Smooth muscle cell of the umbilical artery (primary cell): ENCODE data around the gene ZMYND10. TPM values are rescaled to one million over a fixed set of nuclear protein-coding genes. Genes with fewer than 3 reads are reported as not detected.

Experiments used
- total RNA-seq: library from RNA; depleted of rRNA; stranded (reverse); fragments of >200 nt; gene quantifications from 2 replicates; pipeline ENCODE4 v1.2.3, GENCODE V29; 2014

The ZMYND10 gene
- 0.30 and 0.88 TPM in 2 replicates for total RNA-seq

GRCh38 chr3:50345586-50346234, at the start of gene ZMYND10:
ZMYND10 (minus strand) TSS chr3:50345732; CDS start chr3:50345579, 153 bp downstream.

GRCh38 chr3:50358911-50359759, 13.6 kb upstream of the ZMYND10 start, which contains the start of gene TMEM115:
TMEM115 (minus strand) TSS chr3:50359521; CDS start chr3:50359063, 458 bp downstream.

GRCh38 chr3:50350527-50351322, 5.2 kb upstream of the ZMYND10 start, which contains the start of the genes CYB561D2 and NPRL2:
CYB561D2 (plus strand) TSS chr3:50350862; CDS start chr3:50351434, 572 bp downstream.
NPRL2 (minus strand) TSS chr3:50350775; CDS start chr3:50350652, 123 bp downstream.

GRCh38 chr3:50340448-50341329, 4.8 kb downstream of the ZMYND10 start, which contains the start of gene RASSF1:
RASSF1 (minus strand) TSS chr3:50340836; CDS start chr3:50340805, 31 bp downstream.

GRCh38 chr3:50327943-50328691, 17.4 kb downstream of the ZMYND10 start, which contains the start of gene TUSC2:
TUSC2 (minus strand) TSS chr3:50328223; CDS start chr3:50328099, 124 bp downstream.

GRCh38 chr3:50322386-50323091, 23.0 kb downstream of the ZMYND10 start, which contains the start of gene HYAL2:
HYAL2 (minus strand) TSS chr3:50322745; CDS start chr3:50320489, 2,256 bp downstream.

GRCh38 chr3:50303013-50303815, 42.3 kb downstream of the ZMYND10 start, which contains the start of gene HYAL1:
HYAL1 (minus strand) TSS chr3:50303574; CDS start chr3:50302956, 618 bp downstream.

GRCh38 chr3:50298836-50299637, 46.5 kb downstream of the ZMYND10 start, which contains the start of the genes HYAL3 and NAA80:
HYAL3 (minus strand) TSS chr3:50299405; CDS start chr3:50295602, 3,803 bp downstream.
NAA80 (minus strand) TSS chr3:50299405; CDS start chr3:50297463, 1,942 bp downstream.

GRCh38 chr3:50292159-50293078, 53.1 kb downstream of the ZMYND10 start, which contains the start of gene IFRD2:
IFRD2 (minus strand) TSS chr3:50292429; CDS start chr3:50292274, 155 bp downstream.

Other genes with a start within 250 kb of the ZMYND10 start
- 0.23 and 0.30 TPM in 2 replicates for gene SEMA3F, start 190.4 kb downstream of the ZMYND10 start, total RNA-seq
- not detected in 2 replicates for gene GNAT1, start 154.1 kb downstream of the ZMYND10 start, total RNA-seq
- not detected in 2 replicates for gene SLC38A3, start 140.5 kb downstream of the ZMYND10 start, total RNA-seq
- 180 and 374 TPM in 2 replicates for gene GNAI2, start 109.5 kb downstream of the ZMYND10 start, total RNA-seq
- gene SEMA3B, start 76.6 kb downstream of the ZMYND10 start, total RNA-seq, result 12.4 and 19.0 TPM in 2 replicates
- not detected in 2 replicates for gene LSMEM2, start 66.6 kb downstream of the ZMYND10 start, total RNA-seq
- gene IFRD2, start 53.3 kb downstream of the ZMYND10 start, total RNA-seq, result 47.5 and 64.8 TPM in 2 replicates
- 5.3 and 5.7 TPM in 2 replicates for gene HYAL3, start 46.3 kb downstream of the ZMYND10 start, total RNA-seq
- 1.5 and 4.2 TPM in 2 replicates for gene NAA80, start 46.3 kb downstream of the ZMYND10 start, total RNA-seq
- gene HYAL1, start 42.2 kb downstream of the ZMYND10 start, total RNA-seq, result 0.30 and 0.42 TPM in 2 replicates
- 96.6 and 112 TPM in 2 replicates for gene HYAL2, start 23.0 kb downstream of the ZMYND10 start, total RNA-seq
- gene TUSC2, start 17.5 kb downstream of the ZMYND10 start, total RNA-seq, result 9.3 and 18.4 TPM in 2 replicates
- 20.8 and 26.0 TPM in 2 replicates for gene RASSF1, start 4.9 kb downstream of the ZMYND10 start, total RNA-seq
- 17.2 and 25.8 TPM in 2 replicates for gene NPRL2, start 5.0 kb upstream of the ZMYND10 start, total RNA-seq
- 28.5 and 44.8 TPM in 2 replicates for gene CYB561D2, start 5.1 kb upstream of the ZMYND10 start, total RNA-seq
- 41.9 and 43.9 TPM in 2 replicates for gene TMEM115, start 13.8 kb upstream of the ZMYND10 start, total RNA-seq
- gene CACNA2D2, start 157.9 kb upstream of the ZMYND10 start, total RNA-seq, result 0.05 TPM in 1 of 2 replicates, not detected in the other
- 9.7 and 12.8 TPM in 2 replicates for gene C3orf18, start 222.0 kb upstream of the ZMYND10 start, total RNA-seq
- 20.8 and 23.6 TPM in 2 replicates for gene HEMK1, start 223.8 kb upstream of the ZMYND10 start, total RNA-seq